Activated naive CD4-positive, alpha-beta T cell treated with anti-CD3 and anti-CD28 coated beads, Interleukin-2, amount 50 U/mL, for 24 hours (primary cell): Measurements from ENCODE around the gene KIF3B.
A peak's percentile ranks its signal among the peaks of the same experiment; 100 is the strongest.

Experiments used
- H3K27ac Mint-ChIP-seq: one replicate; pipeline ENCODE4 v1.8.0; 2021; ENCODE audit warnings: mild to moderate bottlenecking, mixed read lengths
- H3K27me3 Mint-ChIP-seq: one replicate; pipeline ENCODE4 v1.8.0; 2021; ENCODE audit warnings: mixed read lengths
- H3K36me3 Mint-ChIP-seq: one replicate; pipeline ENCODE4 v1.8.0; 2021; ENCODE audit warnings: mixed read lengths
- H3K4me1 Mint-ChIP-seq: one replicate; pipeline ENCODE4 v1.8.0; 2021; ENCODE audit warnings: mixed read lengths
- H3K4me3 Mint-ChIP-seq: one replicate; pipeline ENCODE4 v1.8.0; 2021; ENCODE audit warnings: mild to moderate bottlenecking, mixed read lengths
- H3K9me3 Mint-ChIP-seq: one replicate; pipeline ENCODE4 v1.8.0; 2021; ENCODE audit warnings: mixed read lengths

The KIF3B gene

GRCh38 chr20:32277361-32278198, at the start of gene KIF3B:
Gene KIF3B (plus strand): TSS chr20:32277651. CDS start chr20:32309778, 32,127 bp downstream.
- peaks cover 45% of the 10 kb centered on the region for H3K4me1 Mint-ChIP-seq
- H3K36me3 Mint-ChIP-seq, result peaks cover 18% of the 10 kb centered on the region
- H3K9me3 Mint-ChIP-seq, result no peaks in the 10 kb centered on the region
- H3K4me3 Mint-ChIP-seq, result peak within 1 kb of the TSS; percentile 97
- H3K27me3 Mint-ChIP-seq, result no peaks in the 10 kb centered on the region
- peak within 1 kb of the TSS; percentile 96 for H3K27ac Mint-ChIP-seq

GRCh38 chr20:32227744-32228688, 49.4 kb upstream of the KIF3B start:
- Mint-ChIP-seq H3K27ac (peak overlapping the region; percentile 46), H3K36me3 (peaks cover 27% of the 10 kb centered on the region)

GRCh38 chr20:32229251-32229747, 48.2 kb upstream of the KIF3B start:
- Mint-ChIP-seq H3K27me3 (no peaks in the 10 kb centered on the region), H3K36me3 (peaks cover 33% of the 10 kb centered on the region), H3K4me3 (no peak overlapping the region), H3K27ac (peak overlapping the region; percentile 86), H3K4me1 (peaks cover 38% of the 10 kb centered on the region), H3K9me3 (no peaks in the 10 kb centered on the region)

More at GRCh38 chr20:32227744-32228688, 49.4 kb upstream of the KIF3B start:
- H3K27me3 Mint-ChIP-seq, result no peaks in the 10 kb centered on the region
- no peak overlapping the region for H3K4me3 Mint-ChIP-seq
- no peaks in the 10 kb centered on the region for H3K9me3 Mint-ChIP-seq
- H3K4me1 Mint-ChIP-seq, result peaks cover 33% of the 10 kb centered on the region

GRCh38 chr20:32230707-32231106, 46.7 kb upstream of the KIF3B start:
- peak overlapping the region; percentile 25 for H3K27ac Mint-ChIP-seq
- no peaks in the 10 kb centered on the region for H3K9me3 Mint-ChIP-seq
- H3K4me3 Mint-ChIP-seq, result no peak overlapping the region
- H3K4me1 Mint-ChIP-seq, result peaks cover 38% of the 10 kb centered on the region
- no peaks in the 10 kb centered on the region for H3K27me3 Mint-ChIP-seq
- H3K36me3 Mint-ChIP-seq, result peaks cover 37% of the 10 kb centered on the region

- Mint-ChIP-seq H3K9me3 (no peaks in the 10 kb centered on the region), H3K4me1 (peaks cover 38% of the 10 kb centered on the region), H3K4me3 (peak overlapping the region; percentile 62)
Measured at GRCh38 chr20:32231245-32231644, 46.2 kb upstream of the KIF3B start.

GRCh38 chr20:32231847-32232246, 45.6 kb upstream of the KIF3B start:
- peaks cover 36% of the 10 kb centered on the region for H3K36me3 Mint-ChIP-seq
- peaks cover 38% of the 10 kb centered on the region for H3K4me1 Mint-ChIP-seq
- peak overlapping the region; percentile 62 for H3K4me3 Mint-ChIP-seq
- H3K27ac Mint-ChIP-seq, result peak overlapping the region; percentile 97
- no peaks in the 10 kb centered on the region for H3K9me3 Mint-ChIP-seq
- H3K27me3 Mint-ChIP-seq, result no peaks in the 10 kb centered on the region

More at GRCh38 chr20:32231245-32231644, 46.2 kb upstream of the KIF3B start:
- peak overlapping the region; percentile 97 for H3K27ac Mint-ChIP-seq
- H3K36me3 Mint-ChIP-seq, result peaks cover 38% of the 10 kb centered on the region
- no peaks in the 10 kb centered on the region for H3K27me3 Mint-ChIP-seq

- Mint-ChIP-seq H3K4me3 (peak overlapping the region; percentile 62), H3K4me1 (peaks cover 43% of the 10 kb centered on the region), H3K9me3 (no peaks in the 10 kb centered on the region), H3K27ac (peak overlapping the region; percentile 97), H3K27me3 (no peaks in the 10 kb centered on the region), H3K36me3 (peaks cover 39% of the 10 kb centered on the region)
Measured at GRCh38 chr20:32232326-32232886, 45.0 kb upstream of the KIF3B start.

- Mint-ChIP-seq H3K27ac (peak overlapping the region; percentile 97), H3K9me3 (no peaks in the 10 kb centered on the region), H3K4me1 (peaks cover 44% of the 10 kb centered on the region), H3K27me3 (no peaks in the 10 kb centered on the region), H3K4me3 (peak overlapping the region; percentile 62), H3K36me3 (peaks cover 39% of the 10 kb centered on the region)
Measured at GRCh38 chr20:32233286-32233685, 44.2 kb upstream of the KIF3B start.

- H3K27me3 Mint-ChIP-seq, result no peaks in the 10 kb centered on the region
- no peak overlapping the region for H3K4me3 Mint-ChIP-seq
- H3K4me1 Mint-ChIP-seq, result peaks cover 41% of the 10 kb centered on the region
- peak overlapping the region; percentile 62 for H3K27ac Mint-ChIP-seq
- H3K36me3 Mint-ChIP-seq, result peaks cover 34% of the 10 kb centered on the region
- H3K9me3 Mint-ChIP-seq, result no peaks in the 10 kb centered on the region
Measured at GRCh38 chr20:32234135-32234808, 43.2 kb upstream of the KIF3B start.

- Mint-ChIP-seq H3K27ac (peak overlapping the region; percentile 96), H3K36me3 (peaks cover 34% of the 10 kb centered on the region), H3K4me3 (no peak overlapping the region), H3K27me3 (no peaks in the 10 kb centered on the region), H3K4me1 (peaks cover 50% of the 10 kb centered on the region), H3K9me3 (no peaks in the 10 kb centered on the region)
Measured at GRCh38 chr20:32235331-32236047, 42.0 kb upstream of the KIF3B start.

- Mint-ChIP-seq H3K4me3 (no peak overlapping the region), H3K27ac (peak overlapping the region; percentile 96), H3K27me3 (no peaks in the 10 kb centered on the region), H3K9me3 (no peaks in the 10 kb centered on the region), H3K36me3 (peaks cover 29% of the 10 kb centered on the region), H3K4me1 (peaks cover 45% of the 10 kb centered on the region)
Measured at GRCh38 chr20:32236048-32236533, 41.4 kb upstream of the KIF3B start.

- H3K27me3 Mint-ChIP-seq, result no peaks in the 10 kb centered on the region
- H3K4me1 Mint-ChIP-seq, result peaks cover 38% of the 10 kb centered on the region
- peaks cover 23% of the 10 kb centered on the region for H3K36me3 Mint-ChIP-seq
Measured at GRCh38 chr20:32236819-32237218, 40.6 kb upstream of the KIF3B start.

GRCh38 chr20:32237419-32237818, 40.0 kb upstream of the KIF3B start:
- peaks cover 32% of the 10 kb centered on the region for H3K4me1 Mint-ChIP-seq
- H3K9me3 Mint-ChIP-seq, result no peaks in the 10 kb centered on the region
- no peak overlapping the region for H3K4me3 Mint-ChIP-seq

More at GRCh38 chr20:32236819-32237218, 40.6 kb upstream of the KIF3B start:
- no peak overlapping the region for H3K4me3 Mint-ChIP-seq
- no peaks in the 10 kb centered on the region for H3K9me3 Mint-ChIP-seq
- no peak overlapping the region for H3K27ac Mint-ChIP-seq

More at GRCh38 chr20:32237419-32237818, 40.0 kb upstream of the KIF3B start:
- Mint-ChIP-seq H3K36me3 (peaks cover 19% of the 10 kb centered on the region), H3K27ac (peak overlapping the region; percentile 84), H3K27me3 (no peaks in the 10 kb centered on the region)
